H9 (cell line): ENCODE results near the gene THAP4. TPM values are rescaled to one million over a fixed set of nuclear protein-coding genes. Genes with fewer than 3 reads are reported as not detected.

Experiments used
- DNase-seq: peaks from one replicate; pipeline ENCODE4 v3.0.0-alpha.2; 2017
- H2AFZ ChIP-seq: one replicate; pipeline ENCODE4 v1.6.1; 2013; ENCODE audit warnings: mild to moderate bottlenecking, low read length, control low read depth, moderate library complexity
- H2AK5ac ChIP-seq: 2 replicates; pipeline ENCODE4 v1.6.1; 2013; ENCODE audit warnings: low read length, control low read depth, mixed read lengths; ENCODE audit not compliant: insufficient read length
- H2BK120ac ChIP-seq: one replicate; pipeline ENCODE4 v1.6.1; 2013; ENCODE audit warnings: low read depth, mild to moderate bottlenecking, low read length, control low read depth, inconsistent platforms; ENCODE audit not compliant: poor library complexity, severe bottlenecking
- H2BK12ac ChIP-seq: 2 replicates; pipeline ENCODE4 v1.6.1; 2013; ENCODE audit warnings: low read length, control low read depth, mixed read lengths, low read depth; ENCODE audit not compliant: insufficient read length
- H2BK15ac ChIP-seq: 2 replicates; pipeline ENCODE4 v1.6.1; 2013; ENCODE audit warnings: low read depth, low read length, control low read depth
- H2BK20ac ChIP-seq: one replicate; pipeline ENCODE4 v1.6.1; 2013; ENCODE audit warnings: low read depth, mild to moderate bottlenecking, low read length, control low read depth, inconsistent platforms; ENCODE audit not compliant: poor library complexity, severe bottlenecking
- H2BK5ac ChIP-seq: 2 replicates; pipeline ENCODE4 v1.6.1; 2013; ENCODE audit warnings: low read length, control low read depth, mixed read lengths; ENCODE audit not compliant: insufficient read length
- H3K14ac ChIP-seq: 2 replicates; pipeline ENCODE4 v1.6.1; 2013; ENCODE audit warnings: low read length, control low read depth; ENCODE audit not compliant: insufficient read depth
- H3K18ac ChIP-seq: 2 replicates; pipeline ENCODE4 v1.6.1; 2013; ENCODE audit warnings: low read depth, mild to moderate bottlenecking, mixed read lengths, low read length, control low read depth; ENCODE audit not compliant: insufficient read length
- H3K23ac ChIP-seq: 2 replicates; pipeline ENCODE4 v1.6.1; 2013; ENCODE audit warnings: low read length, control low read depth, mixed read lengths, low read depth; ENCODE audit not compliant: insufficient read length
- H3K23me2 ChIP-seq: 2 replicates; pipeline ENCODE4 v1.6.1; 2013; ENCODE audit warnings: low read depth, mild to moderate bottlenecking, mixed read lengths, low read length, control low read depth; ENCODE audit not compliant: insufficient read length, poor library complexity, severe bottlenecking
- H3K27ac ChIP-seq: 2 replicates; pipeline ENCODE4 v1.5.1; 2013; ENCODE audit warnings: low read length, control low read depth, mixed read lengths, low read depth; ENCODE audit not compliant: insufficient read length
- H3K27me3 ChIP-seq: 2 replicates; pipeline ENCODE4 v1.6.1; 2013; ENCODE audit warnings: low read length, control low read depth, inconsistent platforms; ENCODE audit not compliant: insufficient read depth
- H3K4ac ChIP-seq: 2 replicates; pipeline ENCODE4 v1.6.1; 2013; ENCODE audit warnings: low read depth, mild to moderate bottlenecking, control low read depth, inconsistent platforms, low read length, moderate library complexity
- H3K4me1 ChIP-seq: 2 replicates; pipeline ENCODE4 v1.6.1; 2013; ENCODE audit warnings: low read length, control low read depth, inconsistent platforms; ENCODE audit not compliant: insufficient read depth
- H3K4me2 ChIP-seq: 2 replicates; pipeline ENCODE4 v1.6.1; 2013; ENCODE audit warnings: low read length, control low read depth, mixed read lengths; ENCODE audit not compliant: insufficient read length, insufficient read depth
- H3K56ac ChIP-seq: 2 replicates; pipeline ENCODE4 v1.6.1; 2013; ENCODE audit warnings: low read depth, mild to moderate bottlenecking, mixed read lengths, low read length, control low read depth; ENCODE audit not compliant: insufficient read length
- H3K79me1 ChIP-seq: 2 replicates; pipeline ENCODE4 v1.6.1; 2013; ENCODE audit warnings: low read depth, mild to moderate bottlenecking, moderate library complexity, low read length, control low read depth, inconsistent platforms; ENCODE audit not compliant: insufficient read depth, poor library complexity, severe bottlenecking
- H3K79me2 ChIP-seq: 2 replicates; pipeline ENCODE4 v1.6.1; 2013; ENCODE audit warnings: low read length, control low read depth, inconsistent platforms; ENCODE audit not compliant: insufficient read depth
- H3K9ac ChIP-seq: 2 replicates; pipeline ENCODE4 v1.6.1; 2013; ENCODE audit warnings: low read length, control low read depth, mixed read lengths; ENCODE audit not compliant: insufficient read length; ENCODE audit errors: extremely low read depth
- H3K9me3 ChIP-seq: one replicate; pipeline ENCODE4 v1.6.1; 2013; ENCODE audit warnings: low read depth, low read length, inconsistent platforms; ENCODE audit not compliant: control insufficient read depth
- H3T11ph ChIP-seq: one replicate; pipeline ENCODE4 v1.6.1; 2013; ENCODE audit warnings: mild to moderate bottlenecking, low read length, control low read depth, inconsistent platforms
- H4K20me1 ChIP-seq: one replicate; pipeline ENCODE4 v1.6.1; 2013; ENCODE audit not compliant: control insufficient read depth, insufficient read length, insufficient read depth
- H4K5ac ChIP-seq: 2 replicates; pipeline ENCODE4 v1.6.1; 2013; ENCODE audit warnings: low read depth, mild to moderate bottlenecking, mixed read lengths, low read length, control low read depth; ENCODE audit not compliant: insufficient read length
- H4K8ac ChIP-seq: replicated peaks from 2 replicates; pipeline ENCODE4 v1.6.1; 2013; ENCODE audit warnings: low read length, control low read depth, mixed read lengths, low read depth; ENCODE audit not compliant: insufficient read length
- H4K91ac ChIP-seq: 2 replicates; pipeline ENCODE4 v1.6.1; 2013; ENCODE audit warnings: low read depth, mild to moderate bottlenecking, moderate library complexity, mixed read lengths, low read length, control low read depth; ENCODE audit not compliant: insufficient read length
- H3K27ac Mint-ChIP-seq, 3 experiments: 2 replicates in 2 of 3; 3 replicates in 1 of 3; pipeline ENCODE4 v1.8.0; 2020 to 2021; ENCODE audit warnings: mixed read lengths in 3 of 3, mild to moderate bottlenecking in 1 of 3, moderate library complexity in 1 of 3
- H3K27me3 Mint-ChIP-seq: 2 replicates; pipeline ENCODE4 v1.8.0; 2021; ENCODE audit warnings: low read depth, mild to moderate bottlenecking, moderate library complexity, mixed read lengths
- H3K36me3 Mint-ChIP-seq, 3 experiments: 2 replicates in 2 of 3; 3 replicates in 1 of 3; pipeline ENCODE4 v1.8.0; 2020 to 2021; ENCODE audit warnings: low read depth in 3 of 3, mixed read lengths in 3 of 3; ENCODE audit not compliant: insufficient read depth in 1 of 3
- H3K4me1 Mint-ChIP-seq, 2 experiments: 2 replicates each; pipeline ENCODE4 v1.8.0; 2020; ENCODE audit warnings: mixed read lengths in 2 of 2
- H3K4me3 Mint-ChIP-seq, 2 experiments: 2 replicates in 1 of 2; 3 replicates in 1 of 2; pipeline ENCODE4 v1.8.0; 2020 to 2021; ENCODE audit warnings: mild to moderate bottlenecking in 2 of 2, mixed read lengths in 2 of 2, moderate library complexity in 1 of 2
- H3K9me3 Mint-ChIP-seq, 2 experiments: 2 replicates in 1 of 2; 3 replicates in 1 of 2; pipeline ENCODE4 v1.8.0; 2020; ENCODE audit warnings: mild to moderate bottlenecking in 2 of 2, mixed read lengths in 2 of 2, moderate library complexity in 1 of 2
- WGBS: extraction: QIAGEN DNeasy Blood & Tissue Kit; methylation state at CpG from one replicate; pipeline ENCODE4 v1.1.7; 2013; ENCODE audit warnings: missing lambda C conversion rate, low lambda C conversion rate, mixed read lengths; ENCODE audit not compliant: insufficient read length; ENCODE audit errors: extremely low coverage; 5-methylcytosine and 5-hydroxymethylcytosine counted together
- total RNA-seq: library from RNA; stranded (reverse); gene quantifications from 2 replicates; pipeline ENCODE4 v1.2.1, GENCODE V29; 2021
- TF ChIP-seq, protein P1 (sequence below): fragments of 200-600 bp; sonication (generic); conservative IDR thresholded peaks from 3 replicates; pipeline ENCODE4 v1.8.0; 2021; ENCODE audit warnings: antibody characterized with exemption, mild to moderate bottlenecking

THAP4 gene
- total RNA-seq, 1 experiment from 2014 or later, result 70.6 TPM

DNA sequence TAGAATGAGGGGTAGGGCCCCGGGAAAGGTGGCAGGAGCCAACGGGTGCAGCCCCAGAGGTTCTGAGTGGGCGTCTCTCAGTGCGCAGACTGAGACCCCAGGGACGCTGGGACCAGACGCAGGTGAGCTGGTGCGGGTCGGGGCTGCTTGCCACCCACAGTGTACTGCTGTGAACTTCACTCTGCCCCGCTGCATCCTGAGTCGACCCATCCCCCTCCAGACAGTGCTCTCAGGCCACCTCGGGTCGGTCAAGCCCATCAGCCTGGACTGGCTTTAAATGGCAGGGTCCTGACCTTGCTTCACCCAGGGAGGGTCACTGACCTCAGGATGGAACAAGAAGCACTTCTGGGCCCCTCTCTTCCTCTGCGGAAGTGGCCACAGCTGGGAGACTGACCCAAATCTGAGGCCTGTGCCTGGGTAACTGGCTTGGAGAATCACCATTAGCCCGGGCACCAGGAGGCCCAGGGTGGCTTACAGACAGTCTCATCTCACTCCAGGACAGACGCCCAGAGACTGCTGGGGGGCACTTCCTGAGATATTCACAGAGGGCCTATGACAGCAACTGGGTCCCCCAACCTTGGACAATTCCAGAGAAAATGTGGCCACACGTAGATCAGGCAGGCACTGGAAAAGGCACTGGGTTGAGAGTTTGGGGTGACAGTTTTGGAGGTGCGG lies 102.1 kb downstream of the THAP4 start:
- no peak overlapping the region for H4K5ac ChIP-seq
- H4K91ac ChIP-seq, result no peak overlapping the region
- no peak overlapping the region for H2BK20ac ChIP-seq
- H3K14ac ChIP-seq, result no peak overlapping the region
- no peak overlapping the region for H3K23ac ChIP-seq
- no peak overlapping the region for H3K4me2 ChIP-seq
- no peaks in the 10 kb centered on the region for H4K20me1 ChIP-seq
- H3T11ph ChIP-seq, result no peak overlapping the region
- TF ChIP-seq, protein P1, sequence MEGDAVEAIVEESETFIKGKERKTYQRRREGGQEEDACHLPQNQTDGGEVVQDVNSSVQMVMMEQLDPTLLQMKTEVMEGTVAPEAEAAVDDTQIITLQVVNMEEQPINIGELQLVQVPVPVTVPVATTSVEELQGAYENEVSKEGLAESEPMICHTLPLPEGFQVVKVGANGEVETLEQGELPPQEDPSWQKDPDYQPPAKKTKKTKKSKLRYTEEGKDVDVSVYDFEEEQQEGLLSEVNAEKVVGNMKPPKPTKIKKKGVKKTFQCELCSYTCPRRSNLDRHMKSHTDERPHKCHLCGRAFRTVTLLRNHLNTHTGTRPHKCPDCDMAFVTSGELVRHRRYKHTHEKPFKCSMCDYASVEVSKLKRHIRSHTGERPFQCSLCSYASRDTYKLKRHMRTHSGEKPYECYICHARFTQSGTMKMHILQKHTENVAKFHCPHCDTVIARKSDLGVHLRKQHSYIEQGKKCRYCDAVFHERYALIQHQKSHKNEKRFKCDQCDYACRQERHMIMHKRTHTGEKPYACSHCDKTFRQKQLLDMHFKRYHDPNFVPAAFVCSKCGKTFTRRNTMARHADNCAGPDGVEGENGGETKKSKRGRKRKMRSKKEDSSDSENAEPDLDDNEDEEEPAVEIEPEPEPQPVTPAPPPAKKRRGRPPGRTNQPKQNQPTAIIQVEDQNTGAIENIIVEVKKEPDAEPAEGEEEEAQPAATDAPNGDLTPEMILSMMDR, result no peak
- H3K27me3 ChIP-seq, result no peaks in the 10 kb centered on the region
- H2AK5ac ChIP-seq, result no peak overlapping the region
- Mint-ChIP-seq H3K4me1 (peaks cover 0 to 9% of the 10 kb centered on the region in 2 experiments; a peak in 1 of 4 replicates), H3K27me3 (peaks cover 17% of the 10 kb centered on the region), H3K27ac (no peak overlapping the region), H3K9me3 (no peaks in the 10 kb centered on the region), H3K36me3 (no peaks in the 10 kb centered on the region), H3K4me3 (no peak overlapping the region)
- DNase-seq, result no peak
- H3K79me1 ChIP-seq, result no peaks in the 10 kb centered on the region
- WGBS, result no CpG with 5 or more reads among the region's 17 CpGs
- H3K27ac ChIP-seq, result no peak overlapping the region
- H3K23me2 ChIP-seq, result no peaks in the 10 kb centered on the region
- H2AFZ ChIP-seq, result no peak overlapping the region
- H3K79me2 ChIP-seq, result no peaks in the 10 kb centered on the region
- no peak overlapping the region for H2BK5ac ChIP-seq
- no peak overlapping the region for H3K56ac ChIP-seq
- H4K8ac ChIP-seq, result no peak overlapping the region
- H2BK15ac ChIP-seq, result no peak overlapping the region
- H3K9ac ChIP-seq, result no peak overlapping the region
- no peaks in the 10 kb centered on the region for H3K4me1 ChIP-seq
- H2BK120ac ChIP-seq, result no peak overlapping the region
- H3K9me3 ChIP-seq, result no peaks in the 10 kb centered on the region
- H3K18ac ChIP-seq, result no peak overlapping the region
- H3K4ac ChIP-seq, result no peak overlapping the region
- H2BK12ac ChIP-seq, result no peak overlapping the region

Other genes starting within 250 kb of the THAP4 start
- gene STK25, start 128.6 kb downstream of the THAP4 start, total RNA-seq, result 189 TPM in 2 replicates
- 33.9 and 35.6 TPM in 2 replicates for gene BOK, start 78.4 kb downstream of the THAP4 start, total RNA-seq
- gene ATG4B, start 535 bp upstream of the THAP4 start, total RNA-seq, result 105 and 110 TPM in 2 replicates
- gene DTYMK, start 49.7 kb upstream of the THAP4 start, total RNA-seq, result 75.6 and 76.0 TPM in 2 replicates
- 60.4 and 66.0 TPM in 2 replicates for gene ING5, start 64.9 kb upstream of the THAP4 start, total RNA-seq
- gene D2HGDH, start 97.5 kb upstream of the THAP4 start, total RNA-seq, result 10.0 TPM in 2 replicates
- 0.33 and 0.37 TPM in 2 replicates for gene GAL3ST2, start 139.7 kb upstream of the THAP4 start, total RNA-seq
- 0.42 and 0.70 TPM in 2 replicates for gene NEU4, start 172.0 kb upstream of the THAP4 start, total RNA-seq
- gene PDCD1, start 221.7 kb upstream of the THAP4 start, total RNA-seq, result 1.4 and 1.6 TPM in 2 replicates
- gene RTP5, start 232.6 kb upstream of the THAP4 start, total RNA-seq, result not detected in 2 replicates